ENCODE results near the gene ETFA. TPM values are rescaled to one million over a fixed set of nuclear protein-coding genes. Genes with fewer than 3 reads are reported as not detected.

The ETFA gene
- total and polyA plus RNA-seq, 9 of the 15 experiments (the other 6 are each of a cell fraction or from before 2014, with no cell fraction given) = 130 to 543 (median 232) TPM

- ChIA-PET POLR2A (no interaction called here), CTCF (ENCODE audit: low intra/inter-chr PET ratio) (no interaction called here)
- H3K79me2 ChIP-seq (ENCODE audit: control insufficient read depth, insufficient read depth, low read length) = no peaks in the 10 kb centered on the region
- no peaks in the 10 kb centered on the region for H3K9me3 ChIP-seq (replicated peaks; ENCODE audit: control insufficient read depth, insufficient read depth, low read depth, low read length)
- no peaks in the 10 kb centered on the region; the same call in 1 of the 2 replicates for H4K20me1 ChIP-seq (replicated peaks; ENCODE audit: control insufficient read depth, insufficient read depth, low read length)
- peaks cover 61 to 87% of the 10 kb centered on the region in 2 experiments for H3K27me3 ChIP-seq (ENCODE audit: control insufficient read depth in 2 of 2, insufficient read depth in 2 of 2, low read length in 2 of 2)
- in situ Hi-C loops (cut with MboI) = no loop called here
- H3K9ac ChIP-seq (ENCODE audit: insufficient read depth in 1 of 2, low read depth in 2 of 2, low read length in 2 of 2) = no peak overlapping the region
- ATAC-seq (no peak), FAIRE-seq (no peak), DNase-seq (ENCODE audit: extremely low read depth in 1 of 4, low spot score in 3 of 4) (no peak)
- no TSS peak for BruUV-seq (replicated peaks)
- no peak overlapping the region for H3K4me3 ChIP-seq
- TF ChIP-seq POU5F1 (IDR thresholded peaks at IDR 0.05; ENCODE audit: borderline replicate concordance, low read depth, low read length, partially characterized antibody) (no peak), LARP7 (IDR thresholded peaks at IDR 0.05) (no peak), RB1 (IDR thresholded peaks at IDR 0.05; ENCODE audit: low read depth) (no peak), ZFP36 (IDR thresholded peaks at IDR 0.05; ENCODE audit: low read depth, low read length, partially characterized antibody) (no peak), ZNF347 (CRISPR knock-in tag; IDR thresholded peaks at IDR 0.05; ENCODE audit: low read depth) (no peak), MAFF (IDR thresholded peaks at IDR 0.05; ENCODE audit: low read length) (no peak), RAD21 (CRISPR knock-in tag; conservative IDR thresholded peaks at IDR 0.05 in 1 of 2, IDR thresholded peaks at IDR 0.05 in 1 of 2) (no peak)
- intact Hi-C loops (cut with micrococcal nuclease) = no loop called here
- H3K27ac ChIP-seq (ENCODE audit: extremely low read depth, low read depth, low read length) = no peak overlapping the region
- no peaks in the 10 kb centered on the region for H3K9me1 ChIP-seq (ENCODE audit: control insufficient read depth, insufficient read depth, low read length)
- 2% methylated on average over 15 of the region's 15 CpGs for WGBS (ENCODE audit: insufficient coverage, low coverage, missing lambda C conversion rate)
- no peak overlapping the region for H3K4me2 ChIP-seq (ENCODE audit: insufficient read depth, low read length)
- H2AFZ ChIP-seq (ENCODE audit: low read depth, low read length) = no peak overlapping the region
- H3K4me1 ChIP-seq (replicated peaks in 1 of 2; ENCODE audit: control insufficient read depth in 2 of 2, insufficient read depth in 2 of 2, low read length in 2 of 2) = no peaks in the 10 kb centered on the region
- no peaks in the 10 kb centered on the region for H3K36me3 ChIP-seq (ENCODE audit: control insufficient read depth, insufficient read depth, low read length)
These were observed 133.7 kb downstream of the ETFA start for GRCh38 chr15:76177491-76178040.
